Hematopoietic multipotent progenitor cell treated with erythropoietin and hydrocortisone succinate and interleukin-3 and kit ligand, for 17 days (in vitro differentiated cells): ENCODE measurements around the gene AUP1.
"Not testable (repeated sequence)": the region's sequence is repeated elsewhere in the genome, so short reads cannot be mapped to it uniquely, and the experiment has no call there.

Experiments
- DNase-seq: peaks from one replicate; pipeline ENCODE4 v3.0.0-alpha.2; 2015; ENCODE audit warnings: low spot score

Gene AUP1

GRCh38 chr2:74498500-74499266, 30.8 kb downstream of the AUP1 start:
- no peak for DNase-seq

DNA sequence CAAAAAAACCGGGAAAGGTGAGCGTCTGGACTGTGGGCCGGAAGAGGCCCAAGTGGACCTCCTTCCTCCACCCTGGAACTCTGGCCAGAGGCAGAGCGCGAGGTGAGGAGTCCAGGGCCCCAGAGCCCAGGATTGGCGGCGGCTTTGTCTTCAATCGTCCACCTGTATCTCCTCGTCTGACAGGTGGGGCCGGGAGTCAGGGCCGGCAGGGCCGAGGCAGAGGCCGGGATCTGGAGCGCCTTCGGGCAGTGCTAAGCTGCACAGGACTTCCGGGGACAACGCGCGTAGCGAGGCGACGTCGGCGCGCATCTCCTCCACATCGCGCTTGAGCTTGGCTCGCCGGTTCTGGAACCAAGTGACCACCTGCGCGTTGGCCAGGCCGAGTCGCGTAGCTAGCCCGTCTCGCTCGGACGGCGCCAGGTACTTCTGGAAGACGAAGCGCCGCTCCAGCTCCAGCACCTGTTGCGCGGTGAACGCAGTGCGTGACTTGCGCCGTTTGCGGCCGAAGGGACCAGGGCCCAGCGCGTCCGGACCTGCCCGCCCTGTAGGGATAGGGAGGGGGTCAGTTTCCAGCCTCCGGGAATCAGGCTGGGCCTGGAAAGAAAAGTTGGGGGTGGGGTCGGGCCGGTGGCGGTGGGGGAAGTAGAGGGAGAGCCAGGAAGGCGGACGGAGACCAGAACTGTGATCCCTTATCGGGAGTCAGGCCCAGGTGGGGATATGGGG, 31.6 kb downstream of the AUP1 start:
- DNase-seq = no peak

DNA sequence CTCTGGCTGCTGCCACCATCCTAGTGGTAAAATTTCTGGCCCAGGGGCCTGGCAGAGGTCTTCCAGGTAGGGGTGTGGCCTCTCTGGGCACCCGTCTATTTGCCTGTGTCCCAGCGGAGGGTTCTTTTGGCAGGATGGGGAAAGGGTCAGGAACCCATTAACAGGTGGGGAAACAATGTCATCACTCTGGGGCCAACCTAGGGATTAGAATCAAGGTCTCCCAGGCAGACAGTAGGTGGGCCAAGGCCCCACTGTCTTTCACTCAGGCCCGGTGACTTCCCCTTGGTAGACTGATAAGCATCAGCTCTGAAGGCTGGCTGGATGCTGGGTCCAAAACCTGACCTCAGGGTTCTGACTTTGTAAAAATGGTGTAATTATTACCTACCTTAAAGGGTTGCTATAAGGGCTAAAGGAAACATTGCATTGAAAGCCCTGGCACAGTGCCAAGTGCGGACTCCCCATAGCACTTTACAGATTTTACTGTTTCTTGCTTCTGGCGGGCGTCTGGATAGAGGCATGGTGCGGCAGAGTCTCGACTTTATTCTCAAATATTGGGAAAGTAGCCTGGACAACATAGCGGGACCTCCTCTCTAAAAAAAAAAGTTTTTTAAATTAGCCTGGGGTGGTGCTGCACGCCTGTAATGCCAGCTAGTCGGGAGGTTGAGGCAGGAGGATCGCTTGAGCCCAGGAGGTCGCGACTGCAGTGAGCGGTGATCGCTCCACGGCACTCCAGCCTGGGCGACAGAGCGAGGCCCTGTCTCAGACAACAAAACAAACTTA, 32.3 kb downstream of the AUP1 start:
- no peak for DNase-seq

DNA sequence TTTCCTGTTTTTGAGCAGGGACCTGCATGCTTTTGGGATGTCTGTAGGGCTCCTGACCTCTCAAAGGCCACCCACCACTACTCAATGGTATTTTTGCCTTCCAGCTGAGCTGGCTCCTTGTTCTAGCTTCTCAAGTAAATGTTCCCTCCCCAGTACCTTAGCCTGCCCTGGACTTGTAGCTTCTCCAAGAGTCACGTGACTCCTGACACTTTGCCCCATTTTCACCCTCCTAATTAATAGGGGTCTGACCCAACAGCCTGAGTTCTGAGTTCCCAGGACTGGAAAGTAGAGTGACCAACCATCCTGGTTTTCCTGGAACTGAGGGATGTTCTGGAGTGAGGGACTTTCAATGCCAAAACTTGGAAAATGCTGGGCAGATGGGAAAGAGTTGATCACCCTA, 34.1 kb downstream of the AUP1 start:
- no peak for DNase-seq

GRCh38 chr2:74493546-74493945, 36.0 kb downstream of the AUP1 start:
- no peak for DNase-seq

- no peak for DNase-seq
Measured at GRCh38 chr2:74491648-74492544, 37.6 kb downstream of the AUP1 start.

DNA sequence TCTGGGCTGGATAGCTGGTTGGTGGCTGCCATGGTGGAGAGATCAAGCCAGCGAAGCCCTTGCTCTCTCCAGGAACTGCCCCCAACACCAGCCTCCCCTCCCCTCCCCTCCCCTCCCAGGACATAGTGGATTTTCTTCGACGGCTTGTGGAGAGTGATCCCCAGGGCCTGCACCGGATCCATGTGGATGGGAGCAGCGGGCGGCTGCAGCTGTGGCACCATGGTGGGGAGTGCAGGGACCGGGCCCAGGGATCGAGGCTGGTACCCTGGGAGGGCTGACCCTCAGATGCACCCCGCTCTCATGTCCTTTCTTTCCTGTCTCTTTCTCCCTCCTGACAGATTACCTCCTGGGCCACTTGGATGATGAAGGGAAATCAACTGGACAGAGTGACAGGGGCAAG, 39.6 kb downstream of the AUP1 start:
- no peak for DNase-seq

GRCh38 chr2:74488643-74489481, 40.6 kb downstream of the AUP1 start:
- no peak for DNase-seq

GRCh38 chr2:74486141-74486540, 43.4 kb downstream of the AUP1 start:
- DNase-seq = no peak

DNA sequence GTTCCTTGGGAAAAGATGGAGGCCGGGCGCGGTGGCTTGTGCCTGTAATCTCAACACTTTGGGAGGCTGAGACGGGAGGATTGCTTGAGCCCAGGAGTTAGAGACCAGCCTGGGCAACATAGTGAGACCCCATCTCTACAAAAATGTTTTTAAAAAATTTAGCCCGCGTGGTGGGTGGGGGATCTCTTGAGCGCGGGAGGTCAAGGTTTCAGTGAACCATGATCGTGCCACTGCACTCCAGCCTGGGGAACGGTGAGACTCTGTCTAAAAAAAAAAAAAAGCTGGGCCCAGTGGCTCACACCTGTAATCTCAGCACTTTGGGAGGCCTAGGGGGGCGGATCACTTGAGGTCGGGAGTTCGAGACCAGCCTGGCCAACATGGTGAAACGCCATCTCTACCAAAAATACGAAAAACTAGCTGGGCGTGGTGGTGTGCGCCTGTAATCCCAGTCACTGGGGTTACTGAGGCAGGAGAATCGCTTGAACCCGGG, 45.8 kb downstream of the AUP1 start:
- DNase-seq = not testable (repeated sequence)

DNA sequence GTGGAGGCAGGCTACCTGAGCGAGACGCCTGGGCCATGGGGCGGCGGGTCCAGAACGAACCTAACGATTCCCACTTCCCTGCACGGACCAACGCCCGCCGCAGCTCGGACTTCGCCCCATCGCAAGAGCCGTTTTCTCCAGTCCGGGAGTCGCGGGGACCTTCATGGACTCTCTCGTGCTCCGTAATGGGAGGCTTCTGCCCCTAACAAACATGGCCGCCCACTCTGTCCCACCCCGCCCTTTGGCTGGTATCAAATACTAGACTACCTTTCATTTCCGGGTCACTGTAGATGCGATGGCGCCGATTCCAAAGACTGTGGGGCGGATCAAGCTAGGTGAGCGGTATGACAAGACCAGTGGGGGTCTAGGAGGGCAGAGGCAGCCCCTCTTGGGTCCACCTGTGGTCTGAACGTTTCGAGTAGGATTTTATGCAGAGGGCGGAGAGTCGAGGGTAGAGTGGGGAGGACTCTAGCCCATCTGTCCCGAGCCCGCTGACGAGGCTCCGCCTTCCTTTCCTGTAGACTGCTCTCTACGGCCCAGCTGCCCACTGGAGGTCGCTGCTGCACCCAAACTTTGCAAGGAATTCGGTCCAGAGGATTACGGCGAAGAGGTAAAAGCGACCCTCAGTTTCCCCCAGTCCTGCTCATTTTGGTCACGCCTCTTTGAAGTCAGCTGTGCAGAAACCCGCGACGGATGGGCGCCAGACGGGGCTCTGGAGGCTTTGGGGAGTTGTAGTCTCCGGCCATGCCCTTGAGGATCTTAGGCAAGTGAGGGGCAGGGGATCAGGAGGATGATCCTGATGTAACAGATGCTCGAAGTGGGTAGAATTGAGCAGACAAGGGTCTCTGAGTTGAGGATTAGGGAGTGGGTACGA, 46.5 kb downstream of the AUP1 start, which contains the start of the genes CCDC142 and TTC31:
TSS of gene CCDC142 (minus strand) at position 198 of the 874 bp plus-strand sequence. CDS start at position 37, 161 bp downstream.
TSS of gene TTC31 (plus strand) at position 281 of the 874 bp plus-strand sequence. CDS start at position 296, 15 bp downstream.
- peak; percentile 97 for DNase-seq

DNA sequence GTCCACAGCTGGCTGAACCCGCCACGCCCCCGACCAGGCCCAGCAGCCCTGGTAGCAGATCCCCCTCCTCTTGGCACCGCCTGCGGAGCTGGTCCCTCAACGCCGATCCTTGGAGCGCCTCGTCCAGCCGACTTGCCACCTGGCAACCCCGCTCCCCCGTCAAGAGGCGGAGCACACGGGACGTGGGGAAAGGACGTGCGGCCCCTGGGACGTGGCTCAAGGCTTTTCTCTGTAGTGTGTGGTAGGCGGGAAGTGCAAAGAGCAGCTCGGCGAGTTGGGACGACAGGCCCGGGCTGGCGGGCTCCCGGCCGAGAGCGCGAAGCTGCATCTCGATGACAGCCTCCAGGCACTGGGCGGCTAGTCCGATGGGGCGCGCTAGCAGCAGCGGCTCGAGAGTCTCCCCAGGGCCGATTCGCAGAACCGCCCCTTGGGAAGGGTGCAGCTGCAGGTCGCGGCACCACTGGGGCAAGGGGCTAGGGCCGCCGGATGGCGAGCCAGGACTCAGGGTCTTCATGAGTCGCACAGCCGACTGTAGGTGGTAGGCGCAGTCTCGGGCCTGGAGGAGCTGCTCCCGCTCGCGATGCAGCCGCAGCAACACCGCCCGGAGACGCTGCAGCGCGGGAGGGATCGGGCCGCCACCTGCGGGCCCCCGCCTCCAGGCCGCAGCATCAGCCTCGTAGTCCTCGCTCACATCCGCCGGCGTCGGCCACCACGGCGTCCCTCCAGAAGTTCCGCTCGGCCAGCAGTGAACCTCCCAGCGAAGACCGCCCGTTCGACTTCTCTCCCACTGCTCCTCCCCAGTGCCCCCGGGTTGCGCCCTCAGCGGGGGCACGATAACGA, 47.3 kb downstream of the AUP1 start:
- no peak for DNase-seq

GRCh38 chr2:74481431-74481830, 48.1 kb downstream of the AUP1 start:
- DNase-seq = no peak
